ENCODE results near the gene SCLY.
"Not testable (repeated sequence)": the region's sequence is repeated elsewhere in the genome, so short reads cannot be mapped to it uniquely, and the experiment has no call there.

Gene SCLY

DNA sequence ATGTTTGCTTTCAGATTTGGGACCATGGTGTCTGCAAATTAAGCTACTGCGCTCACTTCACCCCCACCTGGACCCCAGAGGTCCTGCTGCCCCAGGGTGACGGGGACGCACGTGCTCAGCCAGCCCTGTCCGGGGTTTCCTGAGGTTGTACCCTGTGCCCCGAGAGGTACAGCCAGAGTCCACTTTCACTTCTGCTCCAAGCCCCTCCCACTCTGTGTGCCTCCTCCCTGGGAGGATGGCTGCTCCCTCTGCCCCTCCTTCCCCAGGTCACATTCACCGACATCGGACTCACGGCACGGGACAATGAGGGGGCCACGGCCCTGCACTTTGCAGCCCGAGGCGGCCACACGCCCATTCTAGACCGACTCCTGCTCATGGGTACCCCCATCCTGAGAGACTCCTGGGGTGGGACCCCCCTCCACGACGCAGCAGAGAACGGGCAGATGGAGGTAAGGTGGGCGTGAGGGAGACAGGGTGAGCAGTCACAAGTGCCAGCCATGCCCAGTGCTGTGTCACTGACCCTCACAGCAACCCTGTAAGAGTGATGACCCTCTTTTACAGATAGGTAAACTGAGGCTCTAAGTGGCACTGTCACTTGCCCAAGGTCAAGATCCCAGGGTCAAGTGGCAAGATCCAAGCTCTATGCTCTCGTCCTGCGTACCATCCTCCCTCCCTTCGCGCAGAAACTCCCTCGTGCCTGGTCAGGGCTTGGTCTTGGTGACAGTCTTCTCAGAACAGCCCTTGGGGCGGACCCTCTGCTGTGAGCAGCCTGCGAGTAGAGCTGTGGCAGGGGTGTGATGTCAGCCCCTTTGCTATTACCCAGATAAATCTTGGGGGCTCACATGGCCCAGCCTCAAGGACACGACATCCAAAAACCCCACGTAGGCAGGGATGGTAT, 47.0 kb downstream of the SCLY start:
- TF ChIP-seq, protein P1, sequence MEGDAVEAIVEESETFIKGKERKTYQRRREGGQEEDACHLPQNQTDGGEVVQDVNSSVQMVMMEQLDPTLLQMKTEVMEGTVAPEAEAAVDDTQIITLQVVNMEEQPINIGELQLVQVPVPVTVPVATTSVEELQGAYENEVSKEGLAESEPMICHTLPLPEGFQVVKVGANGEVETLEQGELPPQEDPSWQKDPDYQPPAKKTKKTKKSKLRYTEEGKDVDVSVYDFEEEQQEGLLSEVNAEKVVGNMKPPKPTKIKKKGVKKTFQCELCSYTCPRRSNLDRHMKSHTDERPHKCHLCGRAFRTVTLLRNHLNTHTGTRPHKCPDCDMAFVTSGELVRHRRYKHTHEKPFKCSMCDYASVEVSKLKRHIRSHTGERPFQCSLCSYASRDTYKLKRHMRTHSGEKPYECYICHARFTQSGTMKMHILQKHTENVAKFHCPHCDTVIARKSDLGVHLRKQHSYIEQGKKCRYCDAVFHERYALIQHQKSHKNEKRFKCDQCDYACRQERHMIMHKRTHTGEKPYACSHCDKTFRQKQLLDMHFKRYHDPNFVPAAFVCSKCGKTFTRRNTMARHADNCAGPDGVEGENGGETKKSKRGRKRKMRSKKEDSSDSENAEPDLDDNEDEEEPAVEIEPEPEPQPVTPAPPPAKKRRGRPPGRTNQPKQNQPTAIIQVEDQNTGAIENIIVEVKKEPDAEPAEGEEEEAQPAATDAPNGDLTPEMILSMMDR (IDR thresholded peaks at IDR 0.05), result peak; percentile 35; the same call in 1 of the 2 replicates
- no peak for TF ChIP-seq ZFX (IDR thresholded peaks at IDR 0.05; ENCODE audit: borderline replicate concordance)

DNA sequence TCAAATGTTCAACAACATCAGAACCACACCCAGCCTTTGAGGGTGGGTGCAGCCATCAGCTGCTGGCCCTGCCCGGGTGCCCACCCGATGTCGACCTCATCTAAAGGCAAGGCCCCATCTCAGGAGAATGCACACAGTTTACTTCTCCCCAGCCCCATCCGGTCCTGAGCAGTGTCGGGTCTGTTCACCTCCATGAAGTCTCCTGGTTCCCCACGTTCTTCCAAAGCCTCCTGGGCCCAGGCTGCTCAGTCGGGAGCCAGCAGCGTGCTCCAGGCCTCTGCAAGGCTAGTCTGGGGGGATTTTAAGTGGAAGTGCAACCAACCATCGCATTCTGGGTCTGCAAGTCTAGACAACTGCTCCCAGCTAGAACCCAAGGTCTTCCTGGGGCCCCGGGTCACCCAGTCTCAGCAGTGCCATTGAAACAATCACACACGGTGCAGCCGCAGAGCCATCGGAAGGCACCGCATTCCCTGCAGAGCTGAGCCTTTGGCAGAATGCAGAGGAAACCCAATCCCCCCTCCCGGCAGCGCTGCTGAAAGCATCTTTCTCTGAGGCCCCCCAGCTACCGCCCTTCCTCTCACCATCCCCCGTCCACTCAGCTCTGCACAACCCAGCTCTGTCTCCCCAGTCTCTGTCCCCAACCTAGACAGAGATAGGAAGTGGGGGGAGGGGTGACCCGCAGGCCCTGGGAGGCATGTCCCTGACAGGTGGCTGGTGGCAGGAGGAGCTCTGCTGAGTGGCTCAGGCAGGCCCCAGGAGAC, 47.8 kb downstream of the SCLY start:
- no peak for TF ChIP-seq ZFX (IDR thresholded peaks at IDR 0.05; ENCODE audit: borderline replicate concordance)
- TF ChIP-seq, protein P1 (IDR thresholded peaks at IDR 0.05), result no peak
- no peak overlapping the region for H3K27ac ChIP-seq

More for the DNA sequence above, 47.0 kb downstream of the SCLY start:
- peak overlapping the region; percentile 29; the same call in 1 of the 2 replicates for H3K27ac ChIP-seq

DNA sequence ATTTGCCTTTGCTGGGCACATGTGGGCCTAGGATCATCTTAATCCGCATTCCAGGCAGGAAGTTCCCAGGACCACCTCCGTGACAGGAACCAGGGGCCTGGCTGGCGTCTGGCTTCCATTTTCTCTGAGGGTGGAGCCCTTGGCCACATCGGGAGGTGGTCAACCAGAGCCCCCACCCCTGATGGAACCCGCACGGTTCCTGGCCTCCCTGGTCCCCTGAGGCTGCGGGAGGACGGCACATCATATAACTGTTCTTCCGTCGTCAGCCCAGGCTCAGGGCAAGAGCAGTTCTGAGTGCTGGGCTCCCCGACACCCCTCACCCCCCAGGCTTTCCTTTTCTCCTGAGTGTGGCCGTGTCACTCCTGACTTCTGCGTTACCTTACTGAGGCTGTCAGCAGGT, 52.8 kb downstream of the SCLY start:
- TF ChIP-seq, protein P1 (IDR thresholded peaks at IDR 0.05), result no peak
- TF ChIP-seq ZFX (IDR thresholded peaks at IDR 0.05; ENCODE audit: borderline replicate concordance), result no peak
- no peak overlapping the region for H3K27ac ChIP-seq

DNA sequence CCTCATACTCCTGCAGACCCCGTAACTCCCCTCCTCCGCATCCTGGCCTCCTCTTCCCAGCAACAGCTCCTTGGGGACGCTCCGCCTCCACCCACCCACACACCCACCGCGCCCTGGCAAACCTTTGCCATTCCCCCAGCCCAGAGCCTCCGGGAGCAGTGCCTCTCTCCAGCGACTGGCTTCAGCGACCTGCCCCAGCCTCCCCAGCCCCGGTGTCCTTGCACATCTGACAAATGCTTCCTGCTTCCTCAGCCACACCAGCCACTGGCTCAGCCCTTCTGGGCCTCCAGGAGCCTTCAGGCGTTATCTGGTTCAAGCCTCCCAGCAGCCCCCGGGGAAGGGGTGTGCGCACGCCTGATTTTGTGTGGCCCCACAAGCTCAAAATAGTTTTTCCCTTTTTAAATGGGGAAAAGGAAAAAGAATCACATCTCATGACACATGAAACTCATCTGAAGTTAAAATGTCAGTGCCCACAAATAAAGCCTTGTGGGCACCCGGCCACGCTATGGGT, 53.6 kb downstream of the SCLY start:
- H3K27ac ChIP-seq, result no peak overlapping the region
- no peak for TF ChIP-seq ZFX (IDR thresholded peaks at IDR 0.05; ENCODE audit: borderline replicate concordance)
- TF ChIP-seq, protein P1 (IDR thresholded peaks at IDR 0.05), result no peak

DNA sequence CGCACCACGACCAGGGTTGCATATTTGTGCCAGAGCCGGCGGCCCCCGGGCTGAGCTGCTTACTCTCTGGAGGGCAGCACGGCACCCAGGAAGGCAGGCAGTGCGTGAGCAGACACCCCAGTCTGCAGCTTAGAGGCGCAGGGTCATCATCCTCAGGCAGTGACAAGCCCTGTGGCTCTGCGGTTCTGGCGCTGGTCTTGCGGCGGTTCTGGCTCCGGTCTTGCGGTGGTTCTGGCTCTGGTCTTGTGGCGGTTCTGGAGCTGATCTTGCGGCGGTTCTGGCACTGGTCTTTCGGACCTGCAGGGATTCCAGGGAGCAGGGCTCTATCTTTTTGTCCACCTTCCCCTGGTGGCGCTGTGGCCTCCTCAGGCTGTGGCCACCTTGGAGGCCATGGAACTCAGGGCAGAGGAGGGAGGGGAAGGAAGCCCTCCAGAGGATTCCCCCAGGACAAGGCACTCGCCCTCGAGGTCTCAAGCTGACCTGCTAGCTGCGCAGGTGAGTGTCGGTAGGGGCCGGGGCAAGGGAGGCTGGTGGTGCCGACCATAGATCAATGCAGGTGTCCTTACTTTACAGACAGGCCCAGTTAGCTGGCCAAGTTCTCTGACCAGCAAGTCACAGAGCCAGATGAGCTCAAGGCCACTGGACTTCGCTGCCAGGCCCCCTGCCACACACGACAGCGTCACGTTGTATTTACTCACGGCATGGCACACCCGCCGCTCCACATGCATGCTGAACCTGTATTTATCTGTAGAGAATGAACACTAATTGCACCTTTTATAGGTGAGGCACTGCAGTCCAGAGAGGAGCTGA, 54.3 kb downstream of the SCLY start:
- H3K27ac ChIP-seq, result no peak overlapping the region
- TF ChIP-seq, protein P1 (IDR thresholded peaks at IDR 0.05), result no peak
- TF ChIP-seq ZFX (IDR thresholded peaks at IDR 0.05; ENCODE audit: borderline replicate concordance), result no peak

DNA sequence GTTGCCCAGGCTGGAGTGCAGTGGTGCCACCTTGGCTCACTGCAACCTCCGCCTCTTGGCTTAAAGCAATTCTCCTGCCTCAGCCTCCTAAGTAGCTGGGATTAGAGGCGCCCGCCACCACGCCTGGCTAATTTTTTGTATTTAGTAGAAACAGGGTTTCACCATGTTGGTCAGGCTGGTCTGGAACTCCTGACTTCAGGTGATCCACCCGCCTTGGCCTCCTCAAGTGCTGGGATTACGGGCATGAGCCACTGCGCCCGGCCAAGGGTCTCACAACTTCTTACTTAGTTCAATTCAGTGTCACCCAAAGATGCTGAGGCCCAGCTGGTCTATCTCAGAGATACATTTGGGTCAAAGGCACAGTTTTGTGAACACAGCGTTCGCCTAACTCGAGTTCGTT, 54.9 kb downstream of the SCLY start:
- H3K27ac ChIP-seq, result not testable (repeated sequence)
